Kidney (tissue), 14 donors: ENCODE results near the gene MB21D2. TPM values are rescaled to one million over a fixed set of nuclear protein-coding genes. Genes with fewer than 3 reads are reported as not detected.

ENCODE experiments used
- DNase-seq, 5 donors: peaks; one replicate each; pipeline ENCODE4 v3.0.0-alpha.2; 2013 to 2020
- FAIRE-seq: peaks from 2 replicates; lab custom pipeline; 2012; peaks lifted over from hg19 to GRCh38; lab: Jason Lieb, UNC
- H3K27ac ChIP-seq, 2 donors: one replicate each; pipeline ENCODE4 v1.7.0; 2013; ENCODE audit warnings: low read depth in 2 of 2, low read length in 2 of 2, inconsistent platforms in 1 of 2
- H3K27me3 ChIP-seq: one replicate; pipeline ENCODE4 v1.7.1; 2013; ENCODE audit warnings: low read length, inconsistent platforms; ENCODE audit not compliant: control insufficient read depth, insufficient read depth
- H3K36me3 ChIP-seq, 3 donors: one replicate each; pipeline versions ENCODE4 v1.7.0 to v1.7.1; 2013; ENCODE audit warnings: low read length in 3 of 3, control low read depth in 1 of 3, inconsistent platforms in 1 of 3; ENCODE audit not compliant: insufficient read depth in 3 of 3, control insufficient read depth in 2 of 3
- H3K4me1 ChIP-seq, 3 donors: one replicate each; pipeline versions ENCODE4 v1.7.0 to v1.7.1; 2013; ENCODE audit warnings: low read length in 3 of 3, inconsistent platforms in 1 of 3, low read depth in 1 of 3; ENCODE audit not compliant: control insufficient read depth in 2 of 3, insufficient read depth in 2 of 3
- H3K4me3 ChIP-seq, 3 donors: one replicate each; pipeline versions ENCODE4 v1.7.0 to v1.8.1; 2013; ENCODE audit warnings: low read length in 3 of 3, control low read depth in 1 of 3, inconsistent platforms in 1 of 3
- H3K9ac ChIP-seq, 3 donors: one replicate each; pipeline versions ENCODE4 v1.7.0 to v1.7.1; 2013; ENCODE audit warnings: low read length in 3 of 3, control low read depth in 1 of 3, inconsistent platforms in 1 of 3
- H3K9me3 ChIP-seq, 3 donors: one replicate each; pipeline versions ENCODE4 v1.7.0 to v1.7.1; 2013; ENCODE audit warnings: low read length in 3 of 3, control low read depth in 1 of 3, inconsistent platforms in 1 of 3; ENCODE audit not compliant: control insufficient read depth in 2 of 3, insufficient read depth in 1 of 3
- CTCF ChIP-seq: IDR thresholded peaks from 3 replicates; pipeline ENCODE4 v1.5.1; 2012; ENCODE audit warnings: mild to moderate bottlenecking, moderate library complexity, borderline replicate concordance; ENCODE audit not compliant: insufficient read depth; ENCODE audit errors: extremely low read depth
- intact Hi-C: fragments of 100-400 bp; cut with DNase I; formaldehyde crosslinking; loops from one replicate; pipeline ENCODE4 v1.11.1; 2022
- polyA plus RNA-seq: library from polyadenylated mRNA; stranded (reverse); fragments of 350-450 nt; fragmentation: Illumina TruSeq; extraction: RNeasy Lipid Tissue Mini Kit (QIAGEN cat#74804); gene quantifications from one replicate; pipeline ENCODE4 v1.2.3, GENCODE V29; 2014; ENCODE audit warnings: low read depth, low replicate concordance; ENCODE audit not compliant: insufficient read depth
- total RNA-seq: library from RNA; stranded (reverse); fragmentation: NEBNext Ultra II Directional; extraction: Animal tissue kit (Norgen Biotek cat#: 25700); gene quantifications from one replicate; pipeline ENCODE4 v1.2.1, GENCODE V29; 2021
- donor health status: control.
- donor health status: control.
- donor health status: control.
- donor health status: control.
- donor health status: control.
- donor health status: DM: yes; HTN: yes; CAD: no.
- donor health status: Normal renal cell carcinoma (clear cell type).

MB21D2 gene
- total and polyA plus RNA-seq, 2 donors from 2014 or later = 3.2 to 3.9 TPM

DNA sequence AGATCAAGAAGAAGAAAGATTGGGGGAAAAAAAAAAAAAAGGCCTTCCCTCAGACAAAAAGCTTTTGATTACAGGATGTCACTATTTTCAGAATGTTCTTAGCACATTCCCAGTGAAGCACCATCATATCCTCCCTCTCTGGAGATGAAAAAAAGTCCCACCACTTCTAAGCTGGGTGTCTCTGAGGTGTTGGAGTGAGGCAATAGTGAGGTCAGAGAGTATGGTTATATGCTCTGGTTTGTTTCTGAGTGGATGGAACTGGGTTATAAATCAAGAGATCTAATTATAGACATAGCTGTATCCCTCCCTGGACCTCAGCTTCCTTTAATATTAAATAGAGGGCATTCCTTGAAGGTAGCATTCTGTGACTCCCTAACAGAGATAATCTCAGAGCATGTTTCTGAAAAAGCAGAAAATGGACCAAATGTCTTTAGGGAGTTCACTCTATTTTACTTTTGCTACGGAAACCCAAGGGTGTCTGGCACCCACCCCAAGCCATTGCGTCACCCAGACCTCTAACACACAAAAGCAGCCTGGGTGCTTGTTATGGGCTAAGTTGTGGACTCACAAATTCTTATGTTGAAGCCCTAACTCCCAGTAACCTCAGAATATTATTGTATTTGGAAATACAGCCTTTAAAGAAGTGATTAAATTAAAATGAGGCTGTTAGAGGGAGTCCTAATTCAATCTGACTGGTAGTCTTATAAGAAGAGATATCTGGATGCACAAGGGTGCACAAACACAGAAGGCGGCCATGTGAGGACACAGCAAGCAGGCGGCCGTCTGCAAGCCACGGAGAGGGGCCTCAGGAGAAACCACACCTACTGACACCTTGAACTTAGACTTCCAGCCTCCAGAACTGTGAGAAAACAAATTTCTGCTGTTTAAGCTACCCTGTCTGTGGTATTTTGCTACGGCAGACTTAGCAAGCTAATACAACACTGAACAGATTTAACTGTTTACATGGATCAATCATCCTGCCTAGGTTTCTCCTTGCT, 81.5 kb downstream of the MB21D2 start:
- H3K4me1 ChIP-seq = no peaks in the 10 kb centered on the region
- DNase-seq (peak in 2 of 5 donors; percentile 40 to 72), FAIRE-seq (no peak)
- H3K27ac ChIP-seq = no peak overlapping the region
- H3K4me3 ChIP-seq = no peak overlapping the region
- H3K36me3 ChIP-seq = no peaks in the 10 kb centered on the region
- no peak overlapping the region for H3K9ac ChIP-seq
- no peaks in the 10 kb centered on the region for H3K27me3 ChIP-seq
- intact Hi-C loops = no loop called here
- no peak for TF ChIP-seq CTCF
- H3K9me3 ChIP-seq = no peaks in the 10 kb centered on the region

DNA sequence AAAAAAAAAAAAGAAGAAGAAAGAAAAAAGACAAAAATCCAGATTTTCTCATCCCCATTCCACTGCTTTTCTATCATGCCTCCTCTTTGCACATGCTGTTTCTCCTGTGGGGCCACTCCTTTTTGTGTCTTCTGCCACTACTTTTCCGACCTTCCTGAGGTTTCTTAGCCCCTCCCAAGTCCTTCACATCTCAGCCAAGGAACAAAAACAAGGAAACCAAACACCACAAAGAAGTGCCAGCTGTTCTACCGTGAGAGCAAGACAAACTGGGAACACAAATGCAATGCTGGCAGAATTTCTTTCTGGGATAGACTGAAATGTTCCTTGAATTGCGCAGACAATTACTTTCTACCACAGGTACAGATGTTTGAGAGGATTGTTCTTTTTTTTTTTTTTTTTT, 83.2 kb downstream of the MB21D2 start:
- no peaks in the 10 kb centered on the region for H3K36me3 ChIP-seq
- no peak overlapping the region for H3K9ac ChIP-seq
- H3K9me3 ChIP-seq = no peaks in the 10 kb centered on the region
- H3K27me3 ChIP-seq = no peaks in the 10 kb centered on the region
- DNase-seq (no peak), FAIRE-seq (no peak)
- no peak overlapping the region for H3K4me3 ChIP-seq
- no peak for TF ChIP-seq CTCF
- H3K27ac ChIP-seq = no peak overlapping the region
- H3K4me1 ChIP-seq = no peaks in the 10 kb centered on the region
- intact Hi-C loops = no loop called here

GRCh38 chr3:192833177-192833890, 84.3 kb downstream of the MB21D2 start:
- no peaks in the 10 kb centered on the region for H3K9me3 ChIP-seq
- no peak overlapping the region for H3K27ac ChIP-seq
- DNase-seq (no peak), FAIRE-seq (peak; percentile 25)
- H3K4me3 ChIP-seq = no peak overlapping the region
- no peak overlapping the region for H3K9ac ChIP-seq
- TF ChIP-seq CTCF = no peak
- no peaks in the 10 kb centered on the region for H3K27me3 ChIP-seq
- intact Hi-C loops = no loop called here
- H3K4me1 ChIP-seq = no peaks in the 10 kb centered on the region
- no peaks in the 10 kb centered on the region for H3K36me3 ChIP-seq
